WTC11 (cell line): ENCODE measurements around the gene ITPKB. TPM values are rescaled to one million over a fixed set of nuclear protein-coding genes. Genes with fewer than 3 reads are reported as not detected.
"Not testable (repeated sequence)": the region's sequence is repeated elsewhere in the genome, so short reads cannot be mapped to it uniquely, and the experiment has no call there.

Experiments used
- ATAC-seq: fragments of 200-7000 bp; cut with Tn5 transposase; 2 replicates; pipeline ENCODE4 v1.10.0; 2021; ENCODE audit warnings: mild to moderate bottlenecking, moderate library complexity
- CTCF ChIA-PET: fragments of 300-600 bp; sonication (Branson Sonifier 250); formaldehyde crosslinking; loops from one replicate; lab custom pipeline; 2021; ENCODE audit warnings: antibody characterized with exemption; lab: Charles Lee
- POLR2A ChIA-PET: fragments of 350-600 bp; sonication (Branson Sonifier 250); formaldehyde crosslinking; loops from one replicate; lab custom pipeline; 2021; ENCODE audit warnings: antibody characterized with exemption; lab: Charles Lee
- DNase-seq: peaks from one replicate; pipeline ENCODE4 v3.0.0; 2021; ENCODE audit warnings: low spot score
- H3K27ac Mint-ChIP-seq: 2 replicates; pipeline ENCODE4 v1.8.0; 2021; ENCODE audit warnings: mixed read lengths
- H3K27me3 Mint-ChIP-seq: 2 replicates; pipeline ENCODE4 v1.8.0; 2021; ENCODE audit warnings: low read depth, mild to moderate bottlenecking, moderate library complexity, mixed read lengths
- H3K36me3 Mint-ChIP-seq: 2 replicates; pipeline ENCODE4 v1.8.0; 2021; ENCODE audit warnings: mixed read lengths
- H3K4me1 Mint-ChIP-seq: 2 replicates; pipeline ENCODE4 v1.8.0; 2022; ENCODE audit warnings: mixed read lengths
- H3K4me3 Mint-ChIP-seq: 2 replicates; pipeline ENCODE4 v1.8.0; 2021; ENCODE audit warnings: mild to moderate bottlenecking, moderate library complexity, mixed read lengths
- H3K9me3 Mint-ChIP-seq: 2 replicates; pipeline ENCODE4 v1.8.0; 2021; ENCODE audit warnings: mixed read lengths
- CBFB ChIP-seq: sonication (generic); formaldehyde crosslinking; IDR thresholded peaks from 2 replicates; pipeline ENCODE4 v1.8.1; 2022; ENCODE audit warnings: mild to moderate bottlenecking, low read depth, missing genetic modification reagents
- CREB1 ChIP-seq: sonication (generic); formaldehyde crosslinking; IDR thresholded peaks from 2 replicates; pipeline ENCODE4 v1.8.0; 2023; ENCODE audit warnings: mild to moderate bottlenecking, missing genetic modification reagents
- ETV6 ChIP-seq: sonication (generic); formaldehyde crosslinking; IDR thresholded peaks from 2 replicates; pipeline ENCODE4 v1.8.1; 2022; ENCODE audit warnings: mild to moderate bottlenecking, missing genetic modification reagents
- FOXK1 ChIP-seq: sonication (generic); formaldehyde crosslinking; IDR thresholded peaks from 2 replicates; pipeline ENCODE4 v1.8.0; 2022; ENCODE audit warnings: mild to moderate bottlenecking, moderate library complexity, missing genetic modification reagents
- JAZF1 ChIP-seq: fragments of 250-450 bp; sonication (Bioruptor Pico); IDR thresholded peaks from 2 replicates; pipeline ENCODE4 v1.9.0; 2021; ENCODE audit warnings: moderate library complexity, mild to moderate bottlenecking, inconsistent platforms
- NR1H2 ChIP-seq: sonication (generic); formaldehyde crosslinking; IDR thresholded peaks from 2 replicates; pipeline ENCODE4 v1.9.0; 2021; ENCODE audit warnings: mild to moderate bottlenecking, moderate library complexity, missing genetic modification reagents
- OVOL2 ChIP-seq: fragments of 250-450 bp; sonication (Bioruptor Pico); IDR thresholded peaks from 2 replicates; pipeline ENCODE4 v1.9.0; 2021; ENCODE audit warnings: mild to moderate bottlenecking, borderline replicate concordance
- PRRX2 ChIP-seq: fragments of 250-450 bp; sonication (Bioruptor Pico); IDR thresholded peaks from 2 replicates; pipeline ENCODE4 v1.8.0; 2021; ENCODE audit warnings: mild to moderate bottlenecking
- TP53 ChIP-seq: sonication (generic); formaldehyde crosslinking; IDR thresholded peaks from 2 replicates; pipeline ENCODE4 v1.8.1; 2023; ENCODE audit warnings: mild to moderate bottlenecking, missing genetic modification reagents
- ZNF121 ChIP-seq: sonication (generic); formaldehyde crosslinking; IDR thresholded peaks from 2 replicates; pipeline ENCODE4 v1.8.0; 2023; ENCODE audit warnings: missing genetic modification reagents
- ZNF138 ChIP-seq: sonication (generic); formaldehyde crosslinking; conservative IDR thresholded peaks from 2 replicates; pipeline ENCODE4 v1.8.1; 2022; ENCODE audit warnings: mild to moderate bottlenecking, moderate library complexity, missing genetic modification reagents
- ZNF232 ChIP-seq: sonication (generic); formaldehyde crosslinking; IDR thresholded peaks from 2 replicates; pipeline ENCODE4 v1.8.0; 2022; ENCODE audit warnings: mild to moderate bottlenecking, missing genetic modification reagents
- ZNF317 ChIP-seq: sonication (generic); formaldehyde crosslinking; IDR thresholded peaks from 2 replicates; pipeline ENCODE4 v1.8.1; 2023; ENCODE audit warnings: low read depth, mild to moderate bottlenecking, moderate library complexity, missing genetic modification reagents, borderline replicate concordance
- ZNF416 ChIP-seq: fragments of 250-450 bp; sonication (Bioruptor Pico); IDR thresholded peaks from 2 replicates; pipeline ENCODE4 v1.9.0; 2021; ENCODE audit warnings: mild to moderate bottlenecking, inconsistent platforms
- ZNF423 ChIP-seq: fragments of 250-450 bp; sonication (Bioruptor Pico); IDR thresholded peaks from 2 replicates; pipeline ENCODE4 v2.1.2; 2022; ENCODE audit warnings: mild to moderate bottlenecking, moderate library complexity
- total RNA-seq: library from RNA; stranded (reverse); gene quantifications from 3 replicates; pipeline ENCODE4 v1.2.3, GENCODE V29; 2021
- TF ChIP-seq, protein P1 (sequence below): sonication (generic); formaldehyde crosslinking; IDR thresholded peaks from 2 replicates; pipeline ENCODE4 v1.8.1; 2022; ENCODE audit warnings: mild to moderate bottlenecking, moderate library complexity, missing genetic modification reagents
- TF ChIP-seq, protein P2 (sequence below): sonication (generic); formaldehyde crosslinking; conservative IDR thresholded peaks from 2 replicates; pipeline ENCODE4 v1.8.1; 2022; ENCODE audit warnings: mild to moderate bottlenecking, missing genetic modification reagents
- TF ChIP-seq, protein P3 (sequence below): sonication (generic); formaldehyde crosslinking; conservative IDR thresholded peaks from 2 replicates; pipeline ENCODE4 v1.8.1; 2023; ENCODE audit warnings: mild to moderate bottlenecking, low read depth, missing genetic modification reagents, moderate library complexity
- TF ChIP-seq, protein P4 (sequence below): sonication (generic); formaldehyde crosslinking; IDR thresholded peaks from 2 replicates; pipeline ENCODE4 v1.8.0; 2022; ENCODE audit warnings: mild to moderate bottlenecking, missing genetic modification reagents
- TF ChIP-seq, protein P5 (sequence below): sonication (generic); formaldehyde crosslinking; IDR thresholded peaks from 2 replicates; pipeline ENCODE4 v1.8.0; 2022; ENCODE audit warnings: mild to moderate bottlenecking, missing genetic modification reagents
- TF ChIP-seq, protein P6 (sequence below): fragments of 250-450 bp; sonication (Bioruptor Pico); IDR thresholded peaks from 2 replicates; pipeline ENCODE4 v1.8.0; 2021; ENCODE audit warnings: mild to moderate bottlenecking
- TF ChIP-seq, protein P7 (sequence below): sonication (generic); formaldehyde crosslinking; IDR thresholded peaks from 2 replicates; pipeline ENCODE4 v1.8.1; 2023; ENCODE audit warnings: mild to moderate bottlenecking, missing genetic modification reagents, moderate library complexity
- TF ChIP-seq, protein P8 (sequence below): sonication (generic); formaldehyde crosslinking; IDR thresholded peaks from 2 replicates; pipeline ENCODE4 v1.8.1; 2023; ENCODE audit warnings: mild to moderate bottlenecking, missing genetic modification reagents

Gene ITPKB
- total RNA-seq, 1 experiment from 2014 or later, result 15.6 TPM

DNA sequence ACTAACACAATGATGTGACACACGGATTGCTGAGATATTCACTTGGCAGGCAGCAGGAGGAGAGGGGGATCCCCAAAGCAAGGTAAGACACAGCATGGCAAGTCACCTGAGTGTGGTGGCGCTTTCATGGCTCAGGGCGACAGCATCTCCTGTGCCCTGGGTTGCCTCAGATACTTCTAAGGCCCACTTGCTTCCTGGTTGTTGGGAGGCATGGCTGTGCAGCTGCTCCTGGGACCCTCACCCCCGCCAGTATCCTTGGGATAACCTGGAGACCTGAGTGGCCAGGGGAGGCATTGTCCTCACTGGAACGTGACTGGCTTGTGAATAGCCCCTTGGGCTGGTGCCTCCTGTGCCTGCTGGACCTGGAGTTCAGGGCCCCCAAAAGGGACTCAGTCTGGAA lies 120.7 kb downstream of the ITPKB start (continued):
- TF ChIP-seq, protein P1, sequence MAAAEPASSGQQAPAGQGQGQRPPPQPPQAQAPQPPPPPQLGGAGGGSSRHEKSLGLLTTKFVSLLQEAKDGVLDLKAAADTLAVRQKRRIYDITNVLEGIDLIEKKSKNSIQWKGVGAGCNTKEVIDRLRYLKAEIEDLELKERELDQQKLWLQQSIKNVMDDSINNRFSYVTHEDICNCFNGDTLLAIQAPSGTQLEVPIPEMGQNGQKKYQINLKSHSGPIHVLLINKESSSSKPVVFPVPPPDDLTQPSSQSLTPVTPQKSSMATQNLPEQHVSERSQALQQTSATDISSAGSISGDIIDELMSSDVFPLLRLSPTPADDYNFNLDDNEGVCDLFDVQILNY (CRISPR knock-in tag), result no peak
- TF ChIP-seq, protein P2, sequence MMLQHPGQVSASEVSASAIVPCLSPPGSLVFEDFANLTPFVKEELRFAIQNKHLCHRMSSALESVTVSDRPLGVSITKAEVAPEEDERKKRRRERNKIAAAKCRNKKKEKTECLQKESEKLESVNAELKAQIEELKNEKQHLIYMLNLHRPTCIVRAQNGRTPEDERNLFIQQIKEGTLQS (CRISPR knock-in tag), result no peak
- TF ChIP-seq NR1H2 (CRISPR knock-in tag) (no peak), ZNF232 (no peak), ZNF416 (CRISPR knock-in tag) (no peak), ZNF423 (no peak), OVOL2 (CRISPR knock-in tag) (no peak), CBFB (CRISPR knock-in tag) (no peak)
- TF ChIP-seq, protein P3, sequence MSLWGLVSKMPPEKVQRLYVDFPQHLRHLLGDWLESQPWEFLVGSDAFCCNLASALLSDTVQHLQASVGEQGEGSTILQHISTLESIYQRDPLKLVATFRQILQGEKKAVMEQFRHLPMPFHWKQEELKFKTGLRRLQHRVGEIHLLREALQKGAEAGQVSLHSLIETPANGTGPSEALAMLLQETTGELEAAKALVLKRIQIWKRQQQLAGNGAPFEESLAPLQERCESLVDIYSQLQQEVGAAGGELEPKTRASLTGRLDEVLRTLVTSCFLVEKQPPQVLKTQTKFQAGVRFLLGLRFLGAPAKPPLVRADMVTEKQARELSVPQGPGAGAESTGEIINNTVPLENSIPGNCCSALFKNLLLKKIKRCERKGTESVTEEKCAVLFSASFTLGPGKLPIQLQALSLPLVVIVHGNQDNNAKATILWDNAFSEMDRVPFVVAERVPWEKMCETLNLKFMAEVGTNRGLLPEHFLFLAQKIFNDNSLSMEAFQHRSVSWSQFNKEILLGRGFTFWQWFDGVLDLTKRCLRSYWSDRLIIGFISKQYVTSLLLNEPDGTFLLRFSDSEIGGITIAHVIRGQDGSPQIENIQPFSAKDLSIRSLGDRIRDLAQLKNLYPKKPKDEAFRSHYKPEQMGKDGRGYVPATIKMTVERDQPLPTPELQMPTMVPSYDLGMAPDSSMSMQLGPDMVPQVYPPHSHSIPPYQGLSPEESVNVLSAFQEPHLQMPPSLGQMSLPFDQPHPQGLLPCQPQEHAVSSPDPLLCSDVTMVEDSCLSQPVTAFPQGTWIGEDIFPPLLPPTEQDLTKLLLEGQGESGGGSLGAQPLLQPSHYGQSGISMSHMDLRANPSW (CRISPR knock-in tag), result no peak
- TF ChIP-seq, protein P4, sequence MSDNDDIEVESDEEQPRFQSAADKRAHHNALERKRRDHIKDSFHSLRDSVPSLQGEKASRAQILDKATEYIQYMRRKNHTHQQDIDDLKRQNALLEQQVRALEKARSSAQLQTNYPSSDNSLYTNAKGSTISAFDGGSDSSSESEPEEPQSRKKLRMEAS (CRISPR knock-in tag), result no peak
- TF ChIP-seq, protein P5, sequence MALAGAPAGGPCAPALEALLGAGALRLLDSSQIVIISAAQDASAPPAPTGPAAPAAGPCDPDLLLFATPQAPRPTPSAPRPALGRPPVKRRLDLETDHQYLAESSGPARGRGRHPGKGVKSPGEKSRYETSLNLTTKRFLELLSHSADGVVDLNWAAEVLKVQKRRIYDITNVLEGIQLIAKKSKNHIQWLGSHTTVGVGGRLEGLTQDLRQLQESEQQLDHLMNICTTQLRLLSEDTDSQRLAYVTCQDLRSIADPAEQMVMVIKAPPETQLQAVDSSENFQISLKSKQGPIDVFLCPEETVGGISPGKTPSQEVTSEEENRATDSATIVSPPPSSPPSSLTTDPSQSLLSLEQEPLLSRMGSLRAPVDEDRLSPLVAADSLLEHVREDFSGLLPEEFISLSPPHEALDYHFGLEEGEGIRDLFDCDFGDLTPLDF (CRISPR knock-in tag), result no peak

DNA sequence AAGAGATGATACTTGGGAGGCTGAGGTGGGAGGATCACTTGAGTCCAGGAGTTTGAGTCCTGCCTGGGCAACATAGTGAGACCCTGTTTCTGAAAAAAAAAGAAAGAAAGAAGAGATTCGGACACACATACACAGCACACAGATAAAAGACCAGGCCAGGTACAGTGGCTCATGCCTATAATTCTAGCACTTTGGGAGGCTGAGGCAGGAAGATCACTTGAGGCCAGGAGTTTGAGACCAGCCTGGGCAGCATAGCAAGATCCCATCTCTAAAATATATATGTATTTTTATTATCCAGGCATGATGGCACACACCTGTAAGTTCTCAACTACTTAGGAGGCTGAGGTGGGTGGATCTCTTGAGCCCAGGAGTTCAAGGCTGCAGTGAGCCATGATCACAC lies 121.4 kb downstream of the ITPKB start:
- TF ChIP-seq ZNF121 (CRISPR knock-in tag), result 0 out of 2 replicates have a peak, but pooled peaks have one; percentile 25
- H3K4me3 Mint-ChIP-seq, H3K4me1 Mint-ChIP-seq, H3K36me3 Mint-ChIP-seq, POLR2A ChIA-PET, H3K27me3 Mint-ChIP-seq, H3K27ac Mint-ChIP-seq, ATAC-seq, DNase-seq: not testable (repeated sequence)
- CTCF ChIA-PET, result interaction anchor here (0.6 to 2.6 kb wide), 3 partner anchors 9 to 54 kb away, joined by 3 to 9 read pairs (median 5); no protein-coding TSS in a partner anchor
- H3K9me3 Mint-ChIP-seq, result peaks cover 34% of the 10 kb centered on the region

DNA sequence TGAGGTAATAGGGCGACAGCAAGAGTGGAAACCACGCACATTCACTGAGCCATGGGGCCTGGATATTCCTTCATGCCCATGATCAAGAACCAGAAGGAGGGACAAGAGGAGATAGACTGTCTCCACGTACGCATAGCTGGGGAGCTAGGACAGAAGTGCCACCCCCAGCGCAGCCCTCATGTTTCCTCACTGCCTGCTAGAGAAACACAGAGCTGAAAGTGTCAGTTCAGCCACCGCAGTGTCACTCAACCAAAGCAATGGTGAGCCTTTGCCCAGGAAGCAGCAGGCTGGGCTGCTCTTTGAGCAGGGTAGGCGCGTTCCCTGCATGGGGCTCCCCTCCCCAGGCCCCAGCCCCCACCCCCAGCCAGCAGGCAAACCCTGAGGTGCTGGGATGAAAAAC lies 122.0 kb downstream of the ITPKB start:
- ChIA-PET CTCF (interaction anchor here (0.6 to 2.6 kb wide), 3 partner anchors 8 to 54 kb away, joined by 3 to 9 read pairs (median 5); no protein-coding TSS in a partner anchor), POLR2A (no interaction called here)
- H3K27ac Mint-ChIP-seq, result no peak overlapping the region
- no peaks in the 10 kb centered on the region for H3K36me3 Mint-ChIP-seq
- peaks cover 8% of the 10 kb centered on the region for H3K27me3 Mint-ChIP-seq
- DNase-seq (no peak), ATAC-seq (no peak)
- peaks cover 34% of the 10 kb centered on the region for H3K9me3 Mint-ChIP-seq
- no peaks in the 10 kb centered on the region for H3K4me1 Mint-ChIP-seq
- H3K4me3 Mint-ChIP-seq, result no peak overlapping the region
- TF ChIP-seq ZNF138 (CRISPR knock-in tag), result no peak

DNA sequence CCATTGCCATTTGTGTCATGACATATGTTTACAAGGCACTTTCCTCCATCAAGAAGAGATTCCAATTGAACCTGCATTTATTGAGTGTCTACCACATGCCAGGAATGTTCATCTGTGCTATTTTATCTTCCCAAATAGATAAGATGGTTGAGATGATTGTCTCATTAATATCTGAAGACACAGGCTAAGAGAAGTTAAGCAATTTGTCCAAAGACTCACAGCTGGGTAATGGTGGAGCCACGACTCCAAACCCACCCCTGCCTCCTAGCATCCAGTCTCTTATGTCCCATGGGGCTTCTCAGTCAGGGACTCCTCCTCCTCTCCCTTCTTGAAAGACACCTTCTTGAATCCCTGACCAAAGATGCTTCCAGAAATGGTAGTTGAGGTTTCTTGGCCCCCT lies 122.4 kb downstream of the ITPKB start:
- H3K4me3 Mint-ChIP-seq, result no peak overlapping the region
- H3K27ac Mint-ChIP-seq, result no peak overlapping the region
- no peaks in the 10 kb centered on the region for H3K4me1 Mint-ChIP-seq
- POLR2A ChIA-PET, result no interaction called here
- H3K36me3 Mint-ChIP-seq, result no peaks in the 10 kb centered on the region
- DNase-seq (no peak), ATAC-seq (no peak)
- CTCF ChIA-PET, result interaction anchor here (1.0 to 2.6 kb wide), 2 partner anchors 8 to 10 kb away, joined by 3 to 9 read pairs; no protein-coding TSS in a partner anchor
- peaks cover 34% of the 10 kb centered on the region for H3K9me3 Mint-ChIP-seq
- peaks cover 8% of the 10 kb centered on the region for H3K27me3 Mint-ChIP-seq
- TF ChIP-seq TP53 (CRISPR knock-in tag) (no peak), ETV6 (CRISPR knock-in tag) (no peak), JAZF1 (CRISPR knock-in tag) (no peak), PRRX2 (no peak), ZNF317 (CRISPR knock-in tag) (no peak), CREB1 (no peak), FOXK1 (CRISPR knock-in tag) (no peak)
- TF ChIP-seq, protein P6, sequence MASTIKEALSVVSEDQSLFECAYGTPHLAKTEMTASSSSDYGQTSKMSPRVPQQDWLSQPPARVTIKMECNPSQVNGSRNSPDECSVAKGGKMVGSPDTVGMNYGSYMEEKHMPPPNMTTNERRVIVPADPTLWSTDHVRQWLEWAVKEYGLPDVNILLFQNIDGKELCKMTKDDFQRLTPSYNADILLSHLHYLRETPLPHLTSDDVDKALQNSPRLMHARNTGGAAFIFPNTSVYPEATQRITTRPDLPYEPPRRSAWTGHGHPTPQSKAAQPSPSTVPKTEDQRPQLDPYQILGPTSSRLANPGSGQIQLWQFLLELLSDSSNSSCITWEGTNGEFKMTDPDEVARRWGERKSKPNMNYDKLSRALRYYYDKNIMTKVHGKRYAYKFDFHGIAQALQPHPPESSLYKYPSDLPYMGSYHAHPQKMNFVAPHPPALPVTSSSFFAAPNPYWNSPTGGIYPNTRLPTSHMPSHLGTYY (CRISPR knock-in tag), result no peak
- TF ChIP-seq, protein P7, sequence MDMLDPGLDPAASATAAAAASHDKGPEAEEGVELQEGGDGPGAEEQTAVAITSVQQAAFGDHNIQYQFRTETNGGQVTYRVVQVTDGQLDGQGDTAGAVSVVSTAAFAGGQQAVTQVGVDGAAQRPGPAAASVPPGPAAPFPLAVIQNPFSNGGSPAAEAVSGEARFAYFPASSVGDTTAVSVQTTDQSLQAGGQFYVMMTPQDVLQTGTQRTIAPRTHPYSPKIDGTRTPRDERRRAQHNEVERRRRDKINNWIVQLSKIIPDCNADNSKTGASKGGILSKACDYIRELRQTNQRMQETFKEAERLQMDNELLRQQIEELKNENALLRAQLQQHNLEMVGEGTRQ (CRISPR knock-in tag), result no peak
- TF ChIP-seq, protein P8, sequence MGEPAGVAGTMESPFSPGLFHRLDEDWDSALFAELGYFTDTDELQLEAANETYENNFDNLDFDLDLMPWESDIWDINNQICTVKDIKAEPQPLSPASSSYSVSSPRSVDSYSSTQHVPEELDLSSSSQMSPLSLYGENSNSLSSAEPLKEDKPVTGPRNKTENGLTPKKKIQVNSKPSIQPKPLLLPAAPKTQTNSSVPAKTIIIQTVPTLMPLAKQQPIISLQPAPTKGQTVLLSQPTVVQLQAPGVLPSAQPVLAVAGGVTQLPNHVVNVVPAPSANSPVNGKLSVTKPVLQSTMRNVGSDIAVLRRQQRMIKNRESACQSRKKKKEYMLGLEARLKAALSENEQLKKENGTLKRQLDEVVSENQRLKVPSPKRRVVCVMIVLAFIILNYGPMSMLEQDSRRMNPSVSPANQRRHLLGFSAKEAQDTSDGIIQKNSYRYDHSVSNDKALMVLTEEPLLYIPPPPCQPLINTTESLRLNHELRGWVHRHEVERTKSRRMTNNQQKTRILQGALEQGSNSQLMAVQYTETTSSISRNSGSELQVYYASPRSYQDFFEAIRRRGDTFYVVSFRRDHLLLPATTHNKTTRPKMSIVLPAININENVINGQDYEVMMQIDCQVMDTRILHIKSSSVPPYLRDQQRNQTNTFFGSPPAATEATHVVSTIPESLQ, result no peak
